ENCODE measurements around the gene TMEM109. TPM values are rescaled to one million over a fixed set of nuclear protein-coding genes. Genes with fewer than 3 reads are reported as not detected.

TMEM109 gene
- total and polyA plus RNA-seq, 9 of the 15 experiments (the other 6 are each of a cell fraction or from before 2014, with no cell fraction given): 9.2 to 71.3 (median 30.5) TPM

DNA sequence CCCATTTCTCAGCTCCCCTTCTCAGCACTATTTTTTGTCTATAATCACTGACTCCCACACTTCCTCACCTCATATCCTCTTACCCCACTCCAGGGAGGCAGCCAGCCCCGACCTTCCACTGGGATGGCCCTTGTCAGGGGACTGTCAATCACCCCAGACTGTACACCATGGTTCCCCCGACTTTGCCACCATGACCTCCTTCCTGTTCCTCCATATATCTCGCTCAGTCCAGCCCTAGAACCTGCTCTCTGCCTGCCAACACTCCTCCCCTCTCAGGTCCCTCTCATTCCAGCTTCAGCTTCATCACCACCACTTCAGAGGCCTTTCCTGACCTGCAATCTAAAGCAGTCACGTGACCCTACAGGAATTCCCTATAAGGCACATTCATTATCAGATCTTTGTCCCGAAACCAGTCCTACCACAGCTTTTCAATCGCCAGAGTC is 24.1 kb upstream of the TMEM109 start (continued):
- TF ChIP-seq XRCC4 (IDR thresholded peaks at IDR 0.05; ENCODE audit: extremely low read depth, insufficient read depth, insufficient read length): no peak
- TF ChIP-seq, protein P1, sequence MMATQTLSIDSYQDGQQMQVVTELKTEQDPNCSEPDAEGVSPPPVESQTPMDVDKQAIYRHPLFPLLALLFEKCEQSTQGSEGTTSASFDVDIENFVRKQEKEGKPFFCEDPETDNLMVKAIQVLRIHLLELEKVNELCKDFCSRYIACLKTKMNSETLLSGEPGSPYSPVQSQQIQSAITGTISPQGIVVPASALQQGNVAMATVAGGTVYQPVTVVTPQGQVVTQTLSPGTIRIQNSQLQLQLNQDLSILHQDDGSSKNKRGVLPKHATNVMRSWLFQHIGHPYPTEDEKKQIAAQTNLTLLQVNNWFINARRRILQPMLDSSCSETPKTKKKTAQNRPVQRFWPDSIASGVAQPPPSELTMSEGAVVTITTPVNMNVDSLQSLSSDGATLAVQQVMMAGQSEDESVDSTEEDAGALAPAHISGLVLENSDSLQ (IDR thresholded peaks at IDR 0.05): peak; percentile 70
- TF ChIP-seq SUPT5H (IDR thresholded peaks at IDR 0.05): peak; percentile 62
- no peak for TF ChIP-seq EZH2 (IDR thresholded peaks at IDR 0.05; ENCODE audit: borderline replicate concordance, low read depth, low read length)
- TF ChIP-seq NUFIP1 (IDR thresholded peaks at IDR 0.05; ENCODE audit: partially characterized antibody): no peak
- TF ChIP-seq, protein P2, sequence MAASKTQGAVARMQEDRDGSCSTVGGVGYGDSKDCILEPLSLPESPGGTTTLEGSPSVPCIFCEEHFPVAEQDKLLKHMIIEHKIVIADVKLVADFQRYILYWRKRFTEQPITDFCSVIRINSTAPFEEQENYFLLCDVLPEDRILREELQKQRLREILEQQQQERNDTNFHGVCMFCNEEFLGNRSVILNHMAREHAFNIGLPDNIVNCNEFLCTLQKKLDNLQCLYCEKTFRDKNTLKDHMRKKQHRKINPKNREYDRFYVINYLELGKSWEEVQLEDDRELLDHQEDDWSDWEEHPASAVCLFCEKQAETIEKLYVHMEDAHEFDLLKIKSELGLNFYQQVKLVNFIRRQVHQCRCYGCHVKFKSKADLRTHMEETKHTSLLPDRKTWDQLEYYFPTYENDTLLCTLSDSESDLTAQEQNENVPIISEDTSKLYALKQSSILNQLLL (CRISPR knock-in tag; IDR thresholded peaks at IDR 0.05; ENCODE audit: borderline replicate concordance): no peak
- no peak for TF ChIP-seq ZNF830 (CRISPR knock-in tag; IDR thresholded peaks at IDR 0.05)
- TF ChIP-seq HNRNPL (IDR thresholded peaks at IDR 0.05; ENCODE audit: low read depth, low read length): no peak
- TF ChIP-seq NR2C2 (CRISPR knock-in tag; IDR thresholded peaks at IDR 0.05): no peak
- TF ChIP-seq NR2C2 (tag; IDR thresholded peaks at IDR 0.05): no peak
- TF ChIP-seq CBFA2T2 (conservative IDR thresholded peaks at IDR 0.05): peak; percentile 63
- TF ChIP-seq FOXK2 (conservative IDR thresholded peaks at IDR 0.05 in 1 of 2, IDR thresholded peaks at IDR 0.05 in 1 of 2; ENCODE audit: low read depth in 2 of 2): no peak
- TF ChIP-seq FOXJ2 (tag; IDR thresholded peaks at IDR 0.05): no peak
- TF ChIP-seq, protein P3, sequence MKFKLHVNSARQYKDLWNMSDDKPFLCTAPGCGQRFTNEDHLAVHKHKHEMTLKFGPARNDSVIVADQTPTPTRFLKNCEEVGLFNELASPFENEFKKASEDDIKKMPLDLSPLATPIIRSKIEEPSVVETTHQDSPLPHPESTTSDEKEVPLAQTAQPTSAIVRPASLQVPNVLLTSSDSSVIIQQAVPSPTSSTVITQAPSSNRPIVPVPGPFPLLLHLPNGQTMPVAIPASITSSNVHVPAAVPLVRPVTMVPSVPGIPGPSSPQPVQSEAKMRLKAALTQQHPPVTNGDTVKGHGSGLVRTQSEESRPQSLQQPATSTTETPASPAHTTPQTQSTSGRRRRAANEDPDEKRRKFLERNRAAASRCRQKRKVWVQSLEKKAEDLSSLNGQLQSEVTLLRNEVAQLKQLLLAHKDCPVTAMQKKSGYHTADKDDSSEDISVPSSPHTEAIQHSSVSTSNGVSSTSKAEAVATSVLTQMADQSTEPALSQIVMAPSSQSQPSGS (CRISPR knock-in tag; IDR thresholded peaks at IDR 0.05): no peak
- TF ChIP-seq BMI1 (IDR thresholded peaks at IDR 0.05; ENCODE audit: low read length): no peak
- TF ChIP-seq, protein P4, sequence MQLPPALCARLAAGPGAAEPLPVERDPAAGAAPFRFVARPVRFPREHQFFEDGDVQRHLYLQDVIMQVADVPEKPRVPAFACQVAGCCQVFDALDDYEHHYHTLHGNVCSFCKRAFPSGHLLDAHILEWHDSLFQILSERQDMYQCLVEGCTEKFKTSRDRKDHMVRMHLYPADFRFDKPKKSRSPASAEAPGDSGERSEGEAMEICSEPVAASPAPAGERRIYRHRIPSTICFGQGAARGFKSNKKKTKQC (CRISPR knock-in tag; IDR thresholded peaks at IDR 0.05): no peak
- no peak for TF ChIP-seq KHSRP (IDR thresholded peaks at IDR 0.05)
- TF ChIP-seq, protein P5, sequence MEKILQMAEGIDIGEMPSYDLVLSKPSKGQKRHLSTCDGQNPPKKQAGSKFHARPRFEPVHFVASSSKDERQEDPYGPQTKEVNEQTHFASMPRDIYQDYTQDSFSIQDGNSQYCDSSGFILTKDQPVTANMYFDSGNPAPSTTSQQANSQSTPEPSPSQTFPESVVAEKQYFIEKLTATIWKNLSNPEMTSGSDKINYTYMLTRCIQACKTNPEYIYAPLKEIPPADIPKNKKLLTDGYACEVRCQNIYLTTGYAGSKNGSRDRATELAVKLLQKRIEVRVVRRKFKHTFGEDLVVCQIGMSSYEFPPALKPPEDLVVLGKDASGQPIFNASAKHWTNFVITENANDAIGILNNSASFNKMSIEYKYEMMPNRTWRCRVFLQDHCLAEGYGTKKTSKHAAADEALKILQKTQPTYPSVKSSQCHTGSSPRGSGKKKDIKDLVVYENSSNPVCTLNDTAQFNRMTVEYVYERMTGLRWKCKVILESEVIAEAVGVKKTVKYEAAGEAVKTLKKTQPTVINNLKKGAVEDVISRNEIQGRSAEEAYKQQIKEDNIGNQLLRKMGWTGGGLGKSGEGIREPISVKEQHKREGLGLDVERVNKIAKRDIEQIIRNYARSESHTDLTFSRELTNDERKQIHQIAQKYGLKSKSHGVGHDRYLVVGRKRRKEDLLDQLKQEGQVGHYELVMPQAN (IDR thresholded peaks at IDR 0.05; ENCODE audit: borderline replicate concordance): no peak
- TF ChIP-seq, protein P6, sequence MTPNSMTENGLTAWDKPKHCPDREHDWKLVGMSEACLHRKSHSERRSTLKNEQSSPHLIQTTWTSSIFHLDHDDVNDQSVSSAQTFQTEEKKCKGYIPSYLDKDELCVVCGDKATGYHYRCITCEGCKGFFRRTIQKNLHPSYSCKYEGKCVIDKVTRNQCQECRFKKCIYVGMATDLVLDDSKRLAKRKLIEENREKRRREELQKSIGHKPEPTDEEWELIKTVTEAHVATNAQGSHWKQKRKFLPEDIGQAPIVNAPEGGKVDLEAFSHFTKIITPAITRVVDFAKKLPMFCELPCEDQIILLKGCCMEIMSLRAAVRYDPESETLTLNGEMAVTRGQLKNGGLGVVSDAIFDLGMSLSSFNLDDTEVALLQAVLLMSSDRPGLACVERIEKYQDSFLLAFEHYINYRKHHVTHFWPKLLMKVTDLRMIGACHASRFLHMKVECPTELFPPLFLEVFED (CRISPR knock-in tag; conservative IDR thresholded peaks at IDR 0.05): no peak
- TF ChIP-seq ZFPM2 (CRISPR knock-in tag; IDR thresholded peaks at IDR 0.05): no peak
- peak; percentile 71; the same call in 1 of the 2 replicates for TF ChIP-seq BHLHE40 (IDR thresholded peaks at IDR 0.05; ENCODE audit: low read length)
- TF ChIP-seq EP300 (IDR thresholded peaks at IDR 0.05; ENCODE audit: low read length): no peak
- no peak for TF ChIP-seq ZNF444 (CRISPR knock-in tag; IDR thresholded peaks at IDR 0.05)

Data from K562 (cell line).